Measurements from ENCODE around the gene CDAN1. TPM values are rescaled to one million over a fixed set of nuclear protein-coding genes. Genes with fewer than 3 reads are reported as not detected.

Gene CDAN1
- total RNA-seq, 1 experiment from 2014 or later, result 16.4 TPM

GRCh38 chr15:42693496-42693895, 43.4 kb downstream of the CDAN1 start:
- POLR2A ChIA-PET, result no interaction called here
- no peaks in the 10 kb centered on the region for H3K4me1 Mint-ChIP-seq

DNA sequence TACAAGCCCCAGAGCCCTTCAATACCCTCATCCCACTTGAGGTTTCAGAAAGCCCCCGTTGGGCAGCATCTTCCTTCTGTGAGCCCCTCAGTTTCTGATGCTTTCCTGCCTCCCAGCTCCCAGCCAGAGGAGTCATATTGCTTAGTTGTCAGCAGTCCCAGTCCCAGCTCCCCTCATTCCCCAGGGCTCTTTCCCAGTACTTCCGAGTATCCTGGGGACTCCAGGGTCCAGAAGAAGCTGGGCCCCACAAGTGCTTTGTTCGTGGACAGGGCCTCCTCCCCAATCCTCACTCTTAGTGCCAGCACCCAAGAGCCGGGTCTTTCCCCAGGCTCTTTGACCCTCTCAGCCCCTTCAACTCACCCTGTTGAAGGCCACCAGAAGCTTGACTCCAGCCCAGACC, 43.9 kb downstream of the CDAN1 start:
- DNase-seq (ENCODE audit: low spot score) (no peak), ATAC-seq (no peak)
- Mint-ChIP-seq H3K27me3 (ENCODE audit: low read depth) (no peaks in the 10 kb centered on the region), H3K36me3 (no peaks in the 10 kb centered on the region; the same call in 1 of the 2 replicates), H3K4me1 (no peaks in the 10 kb centered on the region), H3K4me3 (no peak overlapping the region), H3K9me3 (no peaks in the 10 kb centered on the region), H3K27ac (no peak overlapping the region)
- no peak for TF ChIP-seq TEAD4 (CRISPR knock-in tag; IDR thresholded peaks at IDR 0.05)
- TF ChIP-seq MXD4 (CRISPR knock-in tag; IDR thresholded peaks at IDR 0.05; ENCODE audit: borderline replicate concordance), result no peak
- no peak for TF ChIP-seq FOXP1 (CRISPR knock-in tag; IDR thresholded peaks at IDR 0.05; ENCODE audit: borderline replicate concordance)
- TF ChIP-seq NR1H2 (CRISPR knock-in tag; IDR thresholded peaks at IDR 0.05), result no peak
- TF ChIP-seq ZNF138 (CRISPR knock-in tag; conservative IDR thresholded peaks at IDR 0.05), result no peak
- TF ChIP-seq ZNF121 (CRISPR knock-in tag; IDR thresholded peaks at IDR 0.05), result no peak
- no peak for TF ChIP-seq KAT7 (CRISPR knock-in tag; IDR thresholded peaks at IDR 0.05; ENCODE audit: borderline replicate concordance)
- TF ChIP-seq NFE2L1 (CRISPR knock-in tag; IDR thresholded peaks at IDR 0.05), result no peak
- TF ChIP-seq E2F1 (CRISPR knock-in tag; IDR thresholded peaks at IDR 0.05), result no peak
- TF ChIP-seq, protein P1, sequence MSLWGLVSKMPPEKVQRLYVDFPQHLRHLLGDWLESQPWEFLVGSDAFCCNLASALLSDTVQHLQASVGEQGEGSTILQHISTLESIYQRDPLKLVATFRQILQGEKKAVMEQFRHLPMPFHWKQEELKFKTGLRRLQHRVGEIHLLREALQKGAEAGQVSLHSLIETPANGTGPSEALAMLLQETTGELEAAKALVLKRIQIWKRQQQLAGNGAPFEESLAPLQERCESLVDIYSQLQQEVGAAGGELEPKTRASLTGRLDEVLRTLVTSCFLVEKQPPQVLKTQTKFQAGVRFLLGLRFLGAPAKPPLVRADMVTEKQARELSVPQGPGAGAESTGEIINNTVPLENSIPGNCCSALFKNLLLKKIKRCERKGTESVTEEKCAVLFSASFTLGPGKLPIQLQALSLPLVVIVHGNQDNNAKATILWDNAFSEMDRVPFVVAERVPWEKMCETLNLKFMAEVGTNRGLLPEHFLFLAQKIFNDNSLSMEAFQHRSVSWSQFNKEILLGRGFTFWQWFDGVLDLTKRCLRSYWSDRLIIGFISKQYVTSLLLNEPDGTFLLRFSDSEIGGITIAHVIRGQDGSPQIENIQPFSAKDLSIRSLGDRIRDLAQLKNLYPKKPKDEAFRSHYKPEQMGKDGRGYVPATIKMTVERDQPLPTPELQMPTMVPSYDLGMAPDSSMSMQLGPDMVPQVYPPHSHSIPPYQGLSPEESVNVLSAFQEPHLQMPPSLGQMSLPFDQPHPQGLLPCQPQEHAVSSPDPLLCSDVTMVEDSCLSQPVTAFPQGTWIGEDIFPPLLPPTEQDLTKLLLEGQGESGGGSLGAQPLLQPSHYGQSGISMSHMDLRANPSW (CRISPR knock-in tag; conservative IDR thresholded peaks at IDR 0.05; ENCODE audit: low read depth), result no peak
- no peak for TF ChIP-seq CBFB (CRISPR knock-in tag; IDR thresholded peaks at IDR 0.05; ENCODE audit: low read depth)
- TF ChIP-seq MAX (CRISPR knock-in tag; IDR thresholded peaks at IDR 0.05), result no peak
- TF ChIP-seq, protein P2, sequence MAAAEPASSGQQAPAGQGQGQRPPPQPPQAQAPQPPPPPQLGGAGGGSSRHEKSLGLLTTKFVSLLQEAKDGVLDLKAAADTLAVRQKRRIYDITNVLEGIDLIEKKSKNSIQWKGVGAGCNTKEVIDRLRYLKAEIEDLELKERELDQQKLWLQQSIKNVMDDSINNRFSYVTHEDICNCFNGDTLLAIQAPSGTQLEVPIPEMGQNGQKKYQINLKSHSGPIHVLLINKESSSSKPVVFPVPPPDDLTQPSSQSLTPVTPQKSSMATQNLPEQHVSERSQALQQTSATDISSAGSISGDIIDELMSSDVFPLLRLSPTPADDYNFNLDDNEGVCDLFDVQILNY (CRISPR knock-in tag; IDR thresholded peaks at IDR 0.05), result no peak
- no peak for TF ChIP-seq PRRX2 (CRISPR knock-in tag; IDR thresholded peaks at IDR 0.05)
- TF ChIP-seq JUN (CRISPR knock-in tag; IDR thresholded peaks at IDR 0.05), result no peak
- TF ChIP-seq, protein P3, sequence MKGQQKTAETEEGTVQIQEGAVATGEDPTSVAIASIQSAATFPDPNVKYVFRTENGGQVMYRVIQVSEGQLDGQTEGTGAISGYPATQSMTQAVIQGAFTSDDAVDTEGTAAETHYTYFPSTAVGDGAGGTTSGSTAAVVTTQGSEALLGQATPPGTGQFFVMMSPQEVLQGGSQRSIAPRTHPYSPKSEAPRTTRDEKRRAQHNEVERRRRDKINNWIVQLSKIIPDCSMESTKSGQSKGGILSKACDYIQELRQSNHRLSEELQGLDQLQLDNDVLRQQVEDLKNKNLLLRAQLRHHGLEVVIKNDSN (CRISPR knock-in tag; IDR thresholded peaks at IDR 0.05), result no peak
- CTCF ChIA-PET, result no interaction called here
- POLR2A ChIA-PET, result no interaction called here

More at GRCh38 chr15:42693496-42693895, 43.4 kb downstream of the CDAN1 start:
- Mint-ChIP-seq H3K9me3 (no peaks in the 10 kb centered on the region), H3K36me3 (no peaks in the 10 kb centered on the region; the same call in 1 of the 2 replicates), H3K27me3 (ENCODE audit: low read depth) (no peaks in the 10 kb centered on the region), H3K27ac (no peak overlapping the region), H3K4me3 (no peak overlapping the region)
- CTCF ChIA-PET, result no interaction called here
- TF ChIP-seq RELA (CRISPR knock-in tag; IDR thresholded peaks at IDR 0.05; ENCODE audit: borderline replicate concordance) (no peak), ZBTB21 (CRISPR knock-in tag; IDR thresholded peaks at IDR 0.05; ENCODE audit: borderline replicate concordance) (no peak)
- ATAC-seq (no peak), DNase-seq (ENCODE audit: low spot score) (no peak)

DNA sequence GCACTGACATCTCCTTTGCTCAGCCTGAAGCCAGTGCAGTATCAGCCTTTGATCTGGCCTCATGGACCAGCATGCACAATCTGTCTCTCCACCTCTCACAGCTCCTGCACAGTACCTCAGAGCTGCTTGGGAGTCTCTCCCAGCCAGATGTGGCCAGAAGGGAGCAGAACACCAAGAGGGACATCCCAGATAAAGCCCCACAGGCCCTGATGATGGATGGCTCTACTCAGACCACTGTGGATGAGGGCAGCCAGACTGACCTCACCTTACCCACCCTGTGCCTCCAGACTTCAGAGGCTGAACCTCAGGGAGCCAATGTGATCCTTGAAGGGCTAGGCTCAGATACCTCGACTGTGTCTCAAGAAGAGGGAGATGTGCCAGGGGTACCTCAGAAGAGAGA, 44.4 kb downstream of the CDAN1 start:
- no peaks in the 10 kb centered on the region; the same call in none of the 2 replicates for H3K36me3 Mint-ChIP-seq
- H3K27ac Mint-ChIP-seq, result no peak overlapping the region
- TF ChIP-seq ZNF317 (CRISPR knock-in tag; IDR thresholded peaks at IDR 0.05; ENCODE audit: borderline replicate concordance, low read depth) (no peak), CREM (CRISPR knock-in tag; IDR thresholded peaks at IDR 0.05) (no peak), NFYB (CRISPR knock-in tag; conservative IDR thresholded peaks at IDR 0.05; ENCODE audit: low read depth) (no peak)
- no peaks in the 10 kb centered on the region for H3K4me1 Mint-ChIP-seq
- H3K27me3 Mint-ChIP-seq (ENCODE audit: low read depth), result no peaks in the 10 kb centered on the region
- ChIA-PET CTCF (no interaction called here), POLR2A (no interaction called here)
- H3K4me3 Mint-ChIP-seq, result no peak overlapping the region
- ATAC-seq, result no peak
- DNase-seq (ENCODE audit: low spot score), result no peak
- H3K9me3 Mint-ChIP-seq, result no peaks in the 10 kb centered on the region
